ENCODE results near the gene C8B.
A peak's percentile ranks its signal among the peaks of the same experiment; 100 is the strongest.

C8B gene

DNA sequence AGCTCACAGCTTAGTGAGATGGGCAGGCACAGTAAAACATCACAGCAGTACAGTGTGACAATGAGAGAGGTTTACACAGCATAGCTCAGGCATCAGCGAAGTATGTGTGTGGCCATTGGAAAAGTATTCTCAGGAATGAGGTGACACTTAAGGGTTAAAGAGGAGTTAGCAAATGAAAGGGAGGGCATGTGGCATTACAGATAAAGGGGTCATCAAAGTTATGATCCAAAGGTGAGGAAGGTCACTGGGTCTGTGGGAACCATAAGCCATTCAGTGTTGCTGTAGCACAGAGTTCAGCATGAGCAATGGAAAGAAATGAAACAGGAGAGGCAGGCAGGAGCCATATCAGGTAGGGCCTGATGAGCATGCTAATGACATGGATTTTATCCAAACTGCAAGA, 4.5 kb upstream of the C8B start:
- no peak for DNase-seq (ENCODE audit: low read depth)

DNA sequence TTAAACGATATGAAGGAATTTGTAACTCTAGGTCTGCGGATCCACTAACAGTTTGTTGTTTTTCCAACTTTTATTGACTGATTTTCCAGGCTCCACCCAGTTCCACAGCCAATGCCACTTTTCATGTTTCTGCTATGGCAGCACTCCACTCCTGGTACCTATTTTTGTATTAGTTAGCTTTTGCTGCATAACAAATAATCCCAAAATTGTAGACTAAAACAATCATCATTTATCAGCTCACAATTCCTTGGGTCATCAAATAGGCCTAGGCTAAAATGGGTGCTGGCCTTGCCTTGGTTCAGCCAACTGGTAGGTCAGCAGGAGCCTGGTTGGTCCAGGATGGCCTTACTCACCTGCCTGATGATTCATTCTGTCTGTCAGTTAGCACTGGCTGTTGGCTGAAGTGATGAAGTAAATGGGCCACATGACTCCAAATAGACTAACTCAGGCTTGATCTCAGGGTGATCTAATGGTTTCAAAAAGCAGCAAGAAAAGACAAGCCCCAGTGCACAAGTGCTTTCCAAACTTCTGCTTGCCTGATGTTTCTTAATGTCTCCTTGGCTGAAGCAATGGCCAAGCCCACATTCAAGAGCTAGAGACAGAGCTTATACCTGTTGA, 3.2 kb upstream of the C8B start:
- DNase-seq (ENCODE audit: low read depth), result no peak

DNA sequence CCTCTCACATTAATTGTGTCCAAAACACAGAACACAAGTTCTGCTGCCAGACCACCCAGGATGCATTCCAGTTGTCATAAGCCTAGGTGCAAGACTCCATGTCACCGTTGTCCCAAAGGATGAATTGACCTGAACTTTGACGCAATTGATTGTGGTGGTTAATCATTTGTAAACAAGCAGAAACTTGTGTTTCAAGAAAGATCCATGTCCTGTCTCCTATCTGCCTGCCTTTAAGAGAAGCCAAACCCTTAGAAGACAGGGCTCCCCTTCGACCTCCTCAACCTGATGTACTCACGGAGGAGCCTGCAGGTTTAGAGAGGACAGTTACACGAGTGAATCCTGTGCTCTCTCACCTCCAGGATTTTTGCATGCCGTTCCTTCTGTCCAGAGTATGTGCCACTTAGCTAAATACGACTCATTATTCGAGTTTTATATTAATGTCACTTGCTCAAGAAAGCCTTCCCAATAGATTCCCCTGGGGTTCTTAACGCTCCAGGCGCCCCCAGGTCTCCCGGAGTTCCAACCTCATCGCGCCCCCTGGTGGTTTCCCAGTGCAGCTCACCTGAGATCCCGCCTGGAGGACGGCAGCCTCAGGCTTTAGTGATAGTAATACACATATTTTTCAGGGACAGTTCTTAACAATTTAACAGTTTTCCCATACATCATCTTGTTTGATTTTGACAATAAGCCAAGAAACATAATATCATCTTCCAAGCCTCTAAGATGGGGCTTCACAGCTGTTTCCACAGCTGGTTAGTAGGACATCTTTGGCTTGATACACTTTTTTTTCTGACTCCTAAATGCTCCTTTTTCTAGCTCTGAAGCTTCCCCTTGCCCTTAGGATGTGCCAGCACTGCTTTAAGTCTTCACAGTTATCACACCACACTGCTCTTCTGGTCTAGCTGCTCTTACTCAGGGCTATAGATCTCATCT, 2.4 kb upstream of the C8B start:
- DNase-seq (ENCODE audit: low read depth), result no peak

DNA sequence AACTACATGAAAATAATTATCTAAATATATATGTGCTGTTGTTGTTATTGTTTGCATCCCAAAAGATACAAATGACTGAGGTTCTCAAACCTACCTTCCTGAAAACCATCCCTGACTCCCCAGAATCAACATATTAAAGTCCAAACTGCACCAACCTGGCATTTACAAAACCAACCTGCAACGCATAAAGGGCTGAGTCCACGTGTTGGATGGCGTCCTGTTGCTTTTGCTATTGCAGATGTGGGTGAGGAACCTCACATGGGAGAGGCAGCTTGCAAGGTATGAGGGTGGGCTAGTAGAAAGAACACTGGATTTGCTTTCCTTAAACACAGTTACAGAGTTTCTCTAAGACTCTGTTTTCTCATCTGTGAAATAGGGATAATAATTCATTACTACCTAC, 1.5 kb upstream of the C8B start:
- no peak for DNase-seq (ENCODE audit: low read depth)

DNA sequence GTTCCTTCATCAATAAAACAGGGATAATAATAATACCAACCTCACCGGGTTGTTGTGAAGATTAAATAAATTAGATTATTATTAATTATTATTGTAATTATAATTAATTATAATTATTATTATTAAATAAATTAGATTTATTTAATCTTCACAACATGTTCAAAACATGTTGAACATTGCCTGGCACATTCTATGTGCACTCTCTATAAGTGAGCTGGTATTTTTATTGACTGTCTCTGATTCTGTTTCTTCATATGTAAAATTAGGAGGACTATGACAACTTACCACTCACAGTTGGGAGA, 834 bp upstream of the C8B start:
- no peak for DNase-seq (ENCODE audit: low read depth)

DNA sequence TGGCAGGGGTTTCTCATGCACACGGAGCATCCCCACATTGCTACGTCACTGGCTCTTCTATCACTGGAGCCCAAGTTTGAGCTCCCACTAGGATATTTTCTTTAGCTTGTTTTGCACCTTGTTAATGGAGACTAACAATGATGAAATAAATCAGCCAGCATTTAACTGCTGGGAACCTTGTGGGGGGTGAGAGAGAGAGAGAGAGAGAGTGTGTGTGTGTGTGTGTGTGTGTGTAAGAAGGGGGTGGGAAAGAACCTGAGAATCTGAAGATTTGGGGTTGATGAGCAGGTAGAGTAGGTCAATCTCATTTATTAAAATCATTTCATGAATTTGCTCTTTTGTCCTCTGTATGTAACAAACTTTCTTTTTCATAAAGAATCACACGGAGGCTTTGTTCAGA, 624 bp downstream of the C8B start:
- DNase-seq (ENCODE audit: low read depth), result no peak

DNA sequence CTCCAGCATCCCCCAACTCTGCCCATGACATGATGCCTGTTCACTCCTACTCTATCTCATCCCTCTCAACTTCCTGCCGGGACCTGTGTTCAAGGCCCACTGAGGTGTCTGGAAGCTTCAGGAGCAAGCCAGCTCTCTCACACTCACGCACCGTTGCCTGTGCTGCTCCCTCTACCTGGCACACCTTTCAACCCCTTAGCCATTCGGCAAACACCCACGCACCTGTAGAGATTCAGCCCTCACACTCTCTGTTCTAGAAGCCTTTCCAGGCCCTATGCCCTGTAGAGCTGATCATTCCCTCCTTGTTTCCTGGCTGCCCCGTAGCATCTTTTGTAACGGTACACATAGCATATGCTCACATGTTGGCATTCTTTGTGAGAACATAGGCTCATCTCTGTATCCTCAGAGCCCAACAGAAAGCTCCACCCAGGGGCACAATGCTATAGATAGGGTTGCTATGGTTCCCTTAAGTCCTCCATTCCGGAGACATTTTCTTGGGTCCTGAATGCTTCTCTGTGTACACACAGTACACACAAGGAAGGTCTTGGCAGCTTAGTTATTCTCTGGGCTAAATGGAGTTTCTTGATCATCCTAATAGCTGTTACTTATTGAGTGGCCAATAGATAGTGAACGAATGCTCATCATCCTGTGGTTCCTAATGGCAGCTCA, 1.3 kb downstream of the C8B start:
- DNase-seq (ENCODE audit: low read depth), result no peak

DNA sequence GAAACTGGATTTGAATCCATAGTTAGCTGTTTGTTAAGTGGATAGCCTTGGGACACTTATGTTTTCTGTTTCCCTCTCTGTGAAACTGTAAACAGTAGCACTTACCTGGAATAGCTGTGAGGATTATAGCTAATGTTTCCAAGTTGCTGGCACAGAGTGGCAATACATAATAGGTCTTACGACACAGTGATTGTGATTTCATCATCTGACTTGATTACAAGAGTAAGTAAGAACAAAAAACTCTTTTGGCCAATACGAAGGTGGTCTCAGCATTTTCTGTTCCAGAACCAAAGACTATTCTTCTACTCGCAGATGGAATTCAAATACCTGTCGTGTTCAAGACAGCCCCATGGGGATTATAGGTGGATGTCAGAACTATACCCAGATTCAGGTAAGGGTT, 2.1 kb downstream of the C8B start:
- peak; percentile 21 for DNase-seq (ENCODE audit: low read depth)

DNA sequence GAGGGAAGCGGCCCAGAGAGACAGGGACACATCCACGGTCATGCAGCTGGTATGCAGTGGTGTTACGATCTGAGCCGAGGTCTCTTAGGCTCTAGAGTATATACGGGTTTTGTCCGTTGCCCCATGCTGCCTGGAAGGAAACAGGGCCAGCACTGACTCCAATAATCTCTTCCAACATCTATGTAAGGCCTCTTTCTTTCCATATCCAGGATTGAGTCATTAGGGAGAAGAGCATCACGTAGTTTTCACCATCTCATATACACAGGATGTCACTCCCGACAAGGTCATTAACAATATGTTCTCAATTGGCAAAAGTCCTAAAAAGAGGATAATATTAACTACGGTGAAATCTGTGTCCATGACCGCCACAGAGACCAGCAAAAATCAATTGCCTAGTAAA, 4.4 kb downstream of the C8B start:
- no peak for DNase-seq (ENCODE audit: low read depth)

DNA sequence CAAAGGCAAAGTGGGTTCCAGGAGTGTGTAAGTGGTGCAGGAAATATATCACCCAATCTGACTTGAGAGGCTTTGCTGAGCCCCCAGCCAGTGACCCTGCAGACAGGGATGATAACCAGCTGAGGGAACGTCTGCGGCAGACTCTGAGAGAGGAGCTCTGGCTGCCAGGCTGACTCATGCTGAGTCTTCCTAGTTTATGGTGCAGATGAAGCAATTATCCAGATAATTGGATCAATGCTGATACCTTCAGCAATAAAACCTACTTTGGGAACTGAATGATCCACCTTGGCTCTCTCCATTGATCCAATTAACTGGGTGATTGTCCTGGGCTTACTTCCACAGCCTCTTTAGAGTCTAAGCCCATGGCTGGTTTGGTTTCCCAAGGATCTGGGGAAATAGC, 7.3 kb downstream of the C8B start:
- DNase-seq (ENCODE audit: low read depth), result no peak

DNA sequence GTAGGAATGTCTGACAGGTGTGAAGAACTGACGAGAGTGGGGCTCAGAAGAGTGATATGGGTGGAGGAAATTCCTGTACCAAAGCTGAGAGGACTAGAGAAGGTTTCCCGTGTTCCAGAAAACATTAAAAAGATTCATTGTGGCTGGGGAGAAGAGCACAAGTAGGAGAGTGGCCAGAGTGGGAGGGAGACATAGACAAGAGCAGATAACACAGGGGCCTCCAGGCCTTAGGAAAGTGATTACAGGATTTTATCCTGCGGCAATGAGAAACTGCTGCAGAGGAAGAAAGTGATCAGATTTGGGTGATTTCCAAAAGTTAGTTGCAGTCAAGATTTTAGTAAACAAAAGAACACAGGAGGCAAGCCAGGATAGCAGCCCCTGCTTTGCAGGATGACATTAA, 7.9 kb downstream of the C8B start:
- no peak for DNase-seq (ENCODE audit: low read depth)

DNA sequence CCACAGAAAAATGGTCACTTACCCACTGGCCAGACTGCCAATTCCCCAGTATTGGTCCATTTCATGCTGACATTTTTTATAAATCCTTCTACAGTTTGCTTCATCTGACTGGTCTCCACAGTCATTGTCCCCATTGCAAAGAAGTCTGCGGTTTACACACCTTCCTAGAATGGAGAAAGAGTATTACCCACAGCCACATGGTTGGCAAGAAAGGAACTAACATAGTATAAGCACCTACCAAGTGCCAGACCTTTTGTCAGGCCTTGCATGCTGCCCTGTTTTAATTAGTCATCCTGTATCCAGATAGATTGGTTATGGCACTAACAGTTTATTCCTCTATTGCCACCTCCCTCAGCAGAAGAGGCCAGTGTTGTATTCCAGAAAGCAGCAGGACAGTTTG, 11.2 kb downstream of the C8B start:
- no peak for DNase-seq (ENCODE audit: low read depth)

DNA sequence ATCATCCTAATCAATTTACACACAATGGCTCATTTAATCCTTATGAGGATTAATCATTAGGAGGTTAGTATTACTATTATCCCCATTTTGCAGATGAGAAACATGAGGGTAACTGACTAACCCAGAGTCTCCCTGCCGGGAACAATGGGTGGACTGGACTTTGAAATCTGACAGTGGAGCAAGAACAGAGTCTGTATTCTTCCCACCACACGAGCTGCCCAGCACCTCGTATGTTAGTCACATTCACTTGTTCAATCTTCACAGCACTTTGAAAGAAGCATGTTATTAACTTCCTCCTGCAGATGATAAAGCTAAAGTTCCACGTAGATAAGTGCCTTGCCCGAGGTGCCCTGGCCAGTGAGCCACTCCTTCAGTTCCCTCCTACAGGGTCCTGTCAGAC, 12.4 kb downstream of the C8B start:
- no peak for DNase-seq (ENCODE audit: low read depth)

DNA sequence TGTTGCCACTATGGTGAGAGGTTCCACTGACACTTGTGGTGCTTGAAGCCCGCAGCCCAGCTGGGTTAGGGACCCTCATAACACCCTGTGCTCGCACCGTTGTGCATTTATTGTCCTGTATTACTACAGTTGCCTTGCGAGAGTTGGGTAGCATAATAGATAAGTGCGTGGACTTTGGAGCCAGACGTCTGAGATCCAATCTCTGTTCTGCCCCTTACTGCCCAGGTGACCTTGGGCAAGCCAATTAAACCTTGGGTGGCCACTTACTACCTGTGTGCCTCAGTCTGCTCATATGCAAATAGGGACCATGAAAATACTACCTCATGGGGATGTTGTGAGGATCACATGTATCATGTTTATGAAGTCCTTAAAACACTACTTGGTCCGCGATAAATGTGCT, 13.3 kb downstream of the C8B start:
- DNase-seq (ENCODE audit: low read depth), result no peak

DNA sequence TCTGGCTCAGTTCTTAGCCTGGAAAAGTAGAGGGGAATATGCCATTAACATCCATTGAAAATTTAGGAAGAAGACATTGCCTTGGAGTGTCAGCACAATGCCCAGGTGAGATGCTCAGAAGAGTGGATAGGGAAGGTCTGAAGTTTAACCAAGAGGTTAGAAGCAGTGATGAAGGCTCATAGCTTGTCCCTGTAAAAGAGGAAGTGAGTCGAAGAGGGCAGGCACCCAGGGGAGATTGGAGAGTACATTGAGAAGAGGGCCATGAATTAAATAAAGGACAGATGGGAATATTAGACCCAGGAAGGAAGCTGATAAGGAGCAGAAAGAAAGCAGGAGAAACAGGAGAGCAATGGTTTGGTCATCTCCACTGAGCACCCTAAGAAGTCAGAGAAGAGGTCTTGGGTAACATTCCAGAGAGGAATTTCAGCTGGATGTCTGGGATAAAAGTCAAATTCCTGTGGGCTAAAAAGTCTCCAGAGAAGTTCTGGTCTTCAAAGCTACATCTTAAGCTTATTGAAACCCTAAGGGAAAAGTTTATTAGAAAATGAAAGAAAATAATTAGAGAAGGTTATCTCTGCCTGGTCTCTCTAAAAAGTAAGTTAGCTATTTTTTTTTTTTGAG, 17.3 kb downstream of the C8B start:
- DNase-seq (ENCODE audit: low read depth), result peak; percentile 31

DNA sequence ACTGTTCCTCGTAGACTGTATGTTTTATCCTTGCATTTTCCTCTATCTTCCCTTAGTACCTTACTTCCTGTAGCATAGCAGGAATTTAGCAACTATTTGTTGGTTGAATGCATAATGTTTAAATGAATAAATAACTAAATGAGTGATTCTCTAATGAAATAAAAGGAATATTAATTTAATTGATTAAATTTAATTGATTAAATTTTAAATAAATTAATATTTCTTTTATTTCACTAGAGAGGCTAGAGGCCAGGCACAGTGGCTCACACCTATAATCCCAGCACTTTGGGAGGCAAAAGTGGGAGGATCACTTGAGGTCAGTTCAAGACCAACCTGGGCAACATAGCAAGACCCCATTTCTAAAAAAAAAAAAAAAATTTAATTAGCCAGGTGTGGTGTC, 25.8 kb downstream of the C8B start:
- no peak for DNase-seq (ENCODE audit: low read depth)

DNA sequence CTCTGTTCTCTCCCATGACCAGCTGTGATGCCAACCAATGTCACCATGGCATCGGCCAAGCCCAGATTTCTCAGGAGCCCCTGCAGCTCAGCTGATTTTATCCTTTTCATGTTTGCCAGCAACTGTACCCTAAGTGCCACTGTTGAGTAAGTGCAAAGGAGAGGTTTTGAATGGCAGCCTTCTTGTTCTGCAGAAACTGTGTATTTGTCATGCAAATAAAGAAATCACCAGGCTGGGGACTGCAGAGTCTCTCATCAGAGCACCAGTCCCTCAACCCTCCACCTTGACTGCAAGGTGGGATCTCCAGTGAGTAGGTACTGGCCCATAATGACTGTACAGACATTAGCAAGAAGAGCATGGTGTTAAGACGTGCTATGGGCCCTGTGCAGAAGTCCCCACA, 26.6 kb downstream of the C8B start:
- no peak for DNase-seq (ENCODE audit: low read depth)

DNA sequence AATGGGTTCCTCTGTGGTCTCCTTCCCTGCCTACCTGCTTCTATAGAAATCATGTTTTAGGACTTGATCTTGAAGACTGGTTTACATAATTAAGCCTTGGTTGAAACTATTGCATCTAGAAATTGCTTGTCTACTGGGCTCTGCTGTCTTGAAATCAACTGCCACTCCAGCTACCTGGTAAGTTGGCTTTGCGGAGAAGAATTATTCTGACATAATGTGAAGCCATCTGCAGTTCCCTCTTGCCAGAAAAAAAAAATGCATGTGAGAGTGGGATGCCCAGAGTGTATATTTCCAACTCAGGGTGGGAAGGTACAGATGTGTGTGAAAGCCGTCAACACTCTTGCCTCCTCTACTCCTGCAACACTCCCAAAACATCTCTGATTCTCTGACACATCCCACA, 27.2 kb downstream of the C8B start:
- no peak for DNase-seq (ENCODE audit: low read depth)

DNA sequence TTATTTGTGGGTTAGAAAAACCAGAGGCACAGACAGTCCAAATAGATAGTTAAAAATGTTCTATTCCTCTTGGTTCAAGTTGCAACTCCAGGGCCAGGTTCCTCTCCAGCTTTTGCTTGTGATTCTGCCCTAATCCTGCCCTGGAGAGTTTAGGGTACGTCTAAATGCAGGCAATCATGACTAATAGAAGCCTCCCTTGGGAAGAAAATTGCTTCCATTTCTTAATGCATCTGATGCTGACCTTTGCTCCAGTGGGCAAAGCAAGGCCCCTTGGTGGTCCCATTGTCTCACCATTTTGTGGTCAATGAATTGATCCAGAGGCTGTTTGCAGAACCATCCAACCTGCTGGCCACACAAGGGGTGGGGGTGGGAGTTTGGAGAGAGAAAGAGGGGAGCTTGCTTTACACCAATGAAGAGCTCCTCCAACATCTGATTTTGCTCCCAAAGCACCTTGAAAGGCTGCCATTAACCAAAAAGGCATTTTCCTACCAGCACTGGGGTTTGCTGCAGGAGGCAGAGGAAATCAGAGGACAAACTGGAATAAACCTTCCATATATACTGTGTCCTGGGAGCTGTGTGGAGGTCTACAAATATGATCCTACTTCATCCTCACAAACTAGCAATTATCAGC, 31.3 kb downstream of the C8B start:
- DNase-seq (ENCODE audit: low read depth), result peak; percentile 76

DNA sequence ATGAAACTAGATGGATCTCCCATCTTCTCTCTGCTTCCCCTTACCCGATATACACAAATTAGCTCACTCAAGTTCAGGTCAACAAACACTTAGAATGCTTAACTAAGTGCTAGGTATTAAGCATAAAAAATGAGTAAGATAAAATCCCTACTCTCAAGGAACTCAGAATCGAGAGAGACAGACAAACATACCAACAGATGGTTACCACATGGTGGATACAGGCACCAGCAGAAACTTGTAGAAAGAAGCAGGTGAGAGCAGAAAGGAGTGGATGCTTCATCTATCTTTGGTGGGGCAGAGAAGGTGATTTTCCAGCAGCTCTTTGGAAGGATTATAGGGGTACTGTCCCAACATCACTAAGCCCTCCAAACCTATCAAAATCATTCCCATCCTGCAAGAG, 32.2 kb downstream of the C8B start:
- DNase-seq (ENCODE audit: low read depth), result no peak

DNA sequence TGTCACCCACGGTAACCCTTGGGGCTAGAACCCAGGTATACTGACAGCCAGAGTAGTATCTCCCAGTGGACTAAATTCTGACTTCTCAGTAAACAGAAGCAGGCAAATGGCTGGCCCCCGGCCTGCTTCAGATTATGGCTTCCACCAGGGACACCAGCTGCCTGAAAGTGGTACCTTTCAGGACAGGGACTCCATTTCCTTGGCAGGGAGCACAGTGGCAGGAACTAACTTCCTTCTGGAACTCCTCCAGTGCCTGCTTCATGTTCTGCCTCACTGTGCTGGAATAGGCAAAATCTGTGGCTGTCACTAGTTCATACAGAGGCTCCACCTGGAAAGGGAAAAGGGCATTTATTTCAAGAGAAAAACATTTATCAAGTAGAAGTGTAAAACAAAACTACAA, 32.7 kb downstream of the C8B start:
- DNase-seq (ENCODE audit: low read depth), result no peak

DNA sequence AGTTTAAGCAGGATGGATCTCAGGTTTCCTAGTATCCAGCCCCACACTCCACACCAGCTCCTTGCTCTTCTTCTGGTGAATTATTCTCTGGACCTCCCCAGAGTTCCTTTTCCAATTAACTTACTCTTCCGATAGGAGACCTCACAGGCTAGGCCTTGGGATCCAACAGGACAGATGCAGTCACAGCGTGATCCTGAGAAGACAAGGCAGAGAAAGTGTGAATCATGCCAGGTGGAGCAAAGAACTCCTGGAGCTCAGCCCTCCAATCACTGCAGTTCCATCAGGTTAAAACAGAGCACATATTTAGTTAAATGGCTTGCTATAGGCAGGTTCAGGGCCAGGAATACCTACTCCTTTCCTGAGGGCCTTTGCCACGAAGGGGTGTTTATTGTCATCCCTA, 34.1 kb downstream of the C8B start:
- no peak for DNase-seq (ENCODE audit: low read depth)

DNA sequence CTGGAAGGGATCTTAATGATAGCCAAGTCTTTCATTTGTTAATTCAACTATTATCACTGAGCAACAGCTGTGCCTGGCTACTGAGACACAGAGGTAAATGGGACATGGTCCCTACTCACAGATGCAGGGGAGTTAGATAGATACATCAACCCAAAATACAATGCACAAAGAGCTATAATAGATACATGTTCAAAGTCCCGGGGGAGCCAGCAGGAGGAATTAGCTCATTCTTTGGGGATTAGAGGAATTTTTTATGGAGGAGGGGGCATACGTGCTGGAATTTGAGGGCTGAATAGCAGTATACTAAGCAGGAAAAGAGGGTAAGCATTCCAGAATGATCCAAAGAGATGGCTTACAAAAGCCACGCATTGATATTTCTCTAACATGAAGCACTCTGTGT, 34.6 kb downstream of the C8B start:
- no peak for DNase-seq (ENCODE audit: low read depth)
